Activated CD8-positive, alpha-beta memory T cell treated with anti-CD3 and anti-CD28 coated beads, Interleukin-2, amount 50 U/mL, for 24 hours (primary cell): Measurements from ENCODE around the gene F13A1.

Source experiments
- DNase-seq: peaks from one replicate; pipeline ENCODE4 v3.0.0-alpha.2; 2020; ENCODE audit errors: extremely low read depth

The F13A1 gene

DNA sequence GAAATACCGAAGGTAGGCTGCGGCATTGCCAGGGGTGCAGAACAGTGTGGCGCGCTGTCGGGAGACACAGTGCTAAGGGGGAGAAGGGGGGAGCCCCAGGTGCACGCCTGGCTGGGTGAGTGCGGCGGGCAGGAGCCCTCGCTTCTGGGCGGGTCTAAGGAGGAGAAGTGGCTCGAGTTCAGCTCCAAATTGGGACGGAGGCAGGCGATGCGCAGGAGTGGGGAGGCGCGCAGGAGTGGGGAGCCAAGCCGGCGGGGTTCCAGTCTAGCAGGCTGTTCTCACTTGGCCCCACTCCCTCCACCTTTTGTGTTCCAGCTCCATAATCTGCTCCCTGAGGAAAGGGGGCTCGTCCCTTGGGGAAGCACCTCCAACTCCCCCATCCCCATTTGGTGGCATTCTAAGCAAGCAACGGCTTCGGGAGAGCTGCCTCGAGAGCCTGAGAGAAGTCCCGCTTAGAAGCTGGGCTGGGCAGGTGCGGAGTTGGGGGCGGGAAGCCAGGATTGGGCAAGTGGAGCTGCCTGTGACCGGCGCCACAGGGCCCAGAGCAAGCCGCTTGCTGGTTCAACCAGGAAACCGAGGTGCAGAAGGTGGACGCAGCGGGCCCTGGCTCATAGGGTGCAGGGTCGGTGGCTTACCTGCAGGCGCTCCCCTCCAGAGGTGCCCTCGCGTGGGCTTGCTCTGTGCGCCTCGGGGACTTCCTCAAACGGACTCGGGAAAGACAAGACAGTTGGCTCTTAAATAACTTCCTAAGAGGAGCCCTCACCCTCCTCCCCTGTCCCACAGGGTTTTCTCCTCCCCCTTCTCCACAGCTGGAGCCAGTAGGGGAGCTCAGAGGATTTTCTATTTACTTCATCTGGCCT lies at the start of gene F13A1:
Gene F13A1 (minus strand): TSS at position 711 of the 860 bp plus-strand sequence. CDS start 1,998 bp downstream, outside the sequence.
- DNase-seq, result no peak

DNA sequence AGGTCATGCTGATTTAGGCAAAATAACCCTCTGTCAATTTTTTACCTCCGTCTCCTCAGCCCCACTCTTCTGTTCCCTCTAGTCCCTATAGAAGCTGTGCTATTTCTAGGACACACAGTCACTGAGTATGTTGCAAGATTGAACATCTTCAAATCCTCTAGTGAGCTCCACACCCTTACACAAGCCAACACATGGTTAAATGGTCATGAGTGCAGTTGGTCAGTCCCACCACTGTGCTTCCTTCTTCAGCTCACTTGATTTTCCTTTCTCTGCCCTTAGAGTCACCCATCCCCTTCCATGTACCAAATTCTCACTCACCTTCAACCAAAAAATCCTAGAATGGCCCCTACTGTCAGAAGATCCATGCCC lies 48.2 kb upstream of the F13A1 start:
- no peak for DNase-seq

- DNase-seq, result no peak
Observed at GRCh38 chr6:6368040-6368683, 47.7 kb upstream of the F13A1 start.

DNA sequence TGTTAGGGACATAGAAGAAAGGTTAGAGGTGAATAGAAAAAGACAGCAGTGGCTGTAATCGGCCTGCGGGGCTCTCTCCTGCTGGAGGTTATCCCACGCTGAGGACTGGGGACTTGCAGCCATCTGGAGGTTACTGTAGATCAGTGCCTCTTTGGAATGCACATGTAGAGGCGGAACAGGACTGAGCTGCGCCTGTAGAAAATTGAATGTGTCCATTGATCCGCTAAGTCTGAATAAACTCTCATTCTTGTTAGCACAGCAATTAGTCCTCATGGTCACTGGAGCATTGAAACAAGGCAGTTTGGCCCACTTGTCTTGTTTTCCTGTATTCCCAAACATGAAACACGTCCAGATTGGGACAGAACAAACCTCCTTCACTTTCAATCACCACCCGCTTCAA lies 46.3 kb upstream of the F13A1 start:
- DNase-seq, result no peak

DNA sequence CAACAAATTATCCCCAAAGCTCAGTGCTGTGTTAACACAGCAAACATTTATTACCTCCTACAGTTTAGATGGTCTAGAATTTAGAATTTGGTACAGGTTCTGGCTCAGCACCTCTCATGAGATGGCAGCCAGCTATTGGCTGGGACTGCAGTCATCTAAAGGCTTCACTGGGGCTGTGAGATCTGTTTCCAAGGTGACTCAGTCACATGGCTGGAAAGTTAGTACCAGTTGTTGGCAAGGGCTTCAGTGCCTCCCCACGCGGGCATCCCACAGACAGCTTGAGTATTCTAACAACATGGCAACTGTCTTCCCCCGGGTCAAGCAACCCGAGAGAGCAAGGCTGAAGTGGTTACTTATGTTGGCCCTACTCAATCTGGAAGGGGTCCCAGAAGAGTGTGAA lies 44.8 kb upstream of the F13A1 start:
- DNase-seq, result no peak

DNA sequence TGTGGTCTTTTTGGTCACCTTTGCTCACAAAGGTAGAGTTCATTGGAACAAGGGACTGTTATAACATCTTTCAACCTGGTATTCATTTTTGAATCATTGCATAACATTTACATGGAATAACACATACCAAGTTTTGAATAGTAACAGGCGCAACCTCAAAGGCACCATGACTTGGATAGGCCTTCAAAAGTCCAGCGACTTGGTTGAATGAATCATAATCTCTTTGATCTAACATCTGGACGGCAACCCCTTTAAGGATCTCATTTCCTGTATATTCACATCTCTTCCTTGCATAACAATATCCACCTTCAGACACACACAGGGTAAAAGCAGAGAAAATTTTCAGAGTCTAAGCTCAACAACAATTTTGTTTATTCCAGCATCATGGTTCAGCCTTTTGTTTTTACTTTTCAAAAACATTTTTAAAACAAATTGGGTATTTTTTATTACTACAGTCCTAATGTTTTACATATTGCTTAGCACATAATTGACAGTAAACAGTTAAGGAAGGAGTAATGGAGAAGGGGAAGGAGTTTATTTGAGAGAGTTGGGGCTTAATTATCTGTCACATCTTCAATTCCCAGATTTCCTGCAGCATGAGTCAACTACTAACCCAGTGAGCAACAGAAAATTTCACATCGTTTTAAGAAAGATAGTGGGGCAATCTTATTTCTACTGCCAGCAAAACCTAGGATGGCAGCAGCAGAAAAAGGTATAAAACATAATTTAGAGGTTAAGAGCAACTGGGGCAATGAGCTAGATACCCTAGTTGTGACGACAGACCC lies 41.8 kb upstream of the F13A1 start:
- DNase-seq, result no peak

GRCh38 chr6:6357530-6357929 lies 37.1 kb upstream of the F13A1 start:
- DNase-seq, result no peak

DNA sequence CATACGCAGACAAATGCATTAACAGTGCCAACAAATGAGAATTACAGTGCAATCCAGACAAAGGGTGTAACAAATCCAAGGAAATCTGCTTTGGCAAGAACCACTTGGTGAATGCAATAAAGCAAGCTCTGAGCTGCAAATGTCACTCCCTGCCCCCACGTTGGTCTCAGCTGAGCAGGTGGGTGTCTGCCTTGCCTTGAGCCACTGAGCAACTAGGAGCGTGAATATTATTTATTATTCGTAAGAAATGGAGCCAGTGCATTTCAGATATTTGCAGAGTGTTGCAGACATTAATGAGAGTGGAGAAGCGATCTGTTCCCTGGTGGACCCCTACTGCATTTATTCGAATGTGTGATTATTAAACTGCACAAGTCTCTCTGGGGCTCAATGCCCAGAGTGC lies 36.6 kb upstream of the F13A1 start:
- no peak for DNase-seq

DNA sequence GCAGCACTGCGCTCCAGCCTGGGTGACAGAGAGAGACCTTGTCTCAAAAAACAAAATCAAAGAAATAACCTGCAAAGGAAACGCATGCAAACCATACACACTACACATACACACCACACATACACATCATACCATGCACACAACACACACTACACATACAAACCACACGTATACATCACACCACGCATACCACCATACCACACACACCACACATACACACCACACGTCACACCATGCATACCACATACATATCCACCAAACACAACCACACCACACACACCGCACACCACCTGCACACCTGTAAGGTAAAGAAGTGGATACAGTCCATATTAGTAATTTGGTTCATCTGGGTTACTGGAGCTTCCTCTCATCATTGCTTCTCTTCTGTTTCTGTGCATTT lies 32.3 kb upstream of the F13A1 start:
- no peak for DNase-seq

GRCh38 chr6:6351511-6352025 lies 31.1 kb upstream of the F13A1 start:
- no peak for DNase-seq

DNA sequence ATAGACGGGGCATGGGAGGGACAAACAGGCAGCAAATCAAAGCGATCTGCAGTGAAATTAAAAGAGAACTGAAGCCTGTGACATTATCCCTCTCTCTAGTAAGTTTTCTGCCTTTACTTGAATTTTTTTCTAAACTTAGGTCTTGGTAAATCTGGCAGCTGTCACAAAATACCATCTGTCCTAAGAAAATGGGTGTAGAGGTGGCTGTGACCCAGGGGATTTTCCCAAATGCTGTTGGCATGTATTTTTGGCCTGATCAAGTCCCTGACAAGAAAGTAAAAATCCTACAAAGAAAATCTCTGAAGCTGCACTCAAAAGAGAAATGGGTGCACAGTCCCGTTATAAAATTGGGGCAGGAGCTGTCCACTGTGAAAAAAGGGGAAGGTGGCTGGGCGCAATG lies 30.2 kb upstream of the F13A1 start:
- no peak for DNase-seq

GRCh38 chr6:6348256-6348655 lies 27.8 kb upstream of the F13A1 start:
- no peak for DNase-seq

DNA sequence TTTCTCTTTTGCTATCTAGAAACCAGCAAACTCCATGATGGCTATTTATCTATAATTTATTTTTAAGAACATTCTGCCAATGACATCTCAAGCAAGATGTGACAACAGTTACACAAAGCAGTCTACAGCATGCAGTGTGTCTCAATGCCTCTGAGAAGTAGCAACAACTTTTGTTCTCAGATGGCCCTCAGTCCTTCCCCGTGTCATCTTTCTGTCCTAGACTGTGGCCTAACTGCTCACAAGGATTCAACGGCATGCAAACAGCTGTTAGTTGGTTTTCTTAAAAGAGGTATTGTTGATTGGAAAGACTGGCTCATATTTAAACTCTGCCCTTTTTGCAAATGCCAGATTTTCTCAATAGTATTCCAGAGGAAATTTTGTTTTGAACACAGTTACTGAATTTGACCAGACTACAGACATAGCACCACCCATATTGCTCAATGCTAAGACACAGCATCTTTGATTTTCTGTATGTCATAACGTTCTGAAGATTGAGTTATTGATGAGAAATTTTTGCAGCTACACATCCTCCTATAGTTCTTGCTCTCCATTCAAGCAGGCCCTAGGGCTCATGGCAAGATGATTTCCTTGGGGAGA lies 26.1 kb upstream of the F13A1 start:
- no peak for DNase-seq

DNA sequence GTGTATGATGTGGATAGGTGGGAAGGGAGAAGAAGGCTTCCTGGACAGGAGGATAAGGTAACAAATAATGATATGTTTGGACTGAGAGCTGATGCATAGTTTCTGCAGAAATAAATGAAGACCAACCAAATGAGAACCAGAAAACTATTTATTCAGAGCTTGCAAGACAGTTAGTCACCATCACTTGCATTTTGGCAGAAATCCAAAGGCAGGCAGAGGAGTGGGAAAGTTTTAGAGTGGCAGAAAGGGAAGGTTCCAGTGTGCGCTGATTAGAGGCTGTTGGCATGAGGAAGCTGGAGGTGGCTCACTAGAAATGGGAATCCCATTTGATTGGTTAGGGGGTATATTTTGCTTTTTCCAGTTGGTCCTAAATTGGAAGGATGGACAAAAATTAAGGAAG lies 13.0 kb upstream of the F13A1 start:
- no peak for DNase-seq

DNA sequence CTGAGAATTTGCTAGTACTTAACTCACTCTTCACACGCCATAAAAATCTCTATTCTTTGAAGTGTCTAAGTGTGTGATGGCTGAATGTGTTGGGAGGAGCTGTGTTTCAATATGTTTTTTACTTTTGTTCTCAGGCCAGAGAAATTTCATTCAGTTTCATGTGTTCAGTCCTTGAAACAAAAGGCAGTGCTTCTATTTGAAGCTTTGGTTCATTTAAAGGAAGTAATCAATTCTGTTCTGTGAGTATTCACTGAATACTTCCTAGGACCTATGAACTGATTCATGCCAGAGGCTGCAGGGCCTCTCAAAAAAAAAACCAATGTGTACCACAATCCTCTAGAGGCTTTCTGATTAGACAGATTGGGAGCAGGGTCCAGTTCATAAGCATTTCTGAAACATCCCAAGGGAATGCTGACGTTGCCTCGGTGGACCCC lies 12.4 kb upstream of the F13A1 start:
- no peak for DNase-seq

DNA sequence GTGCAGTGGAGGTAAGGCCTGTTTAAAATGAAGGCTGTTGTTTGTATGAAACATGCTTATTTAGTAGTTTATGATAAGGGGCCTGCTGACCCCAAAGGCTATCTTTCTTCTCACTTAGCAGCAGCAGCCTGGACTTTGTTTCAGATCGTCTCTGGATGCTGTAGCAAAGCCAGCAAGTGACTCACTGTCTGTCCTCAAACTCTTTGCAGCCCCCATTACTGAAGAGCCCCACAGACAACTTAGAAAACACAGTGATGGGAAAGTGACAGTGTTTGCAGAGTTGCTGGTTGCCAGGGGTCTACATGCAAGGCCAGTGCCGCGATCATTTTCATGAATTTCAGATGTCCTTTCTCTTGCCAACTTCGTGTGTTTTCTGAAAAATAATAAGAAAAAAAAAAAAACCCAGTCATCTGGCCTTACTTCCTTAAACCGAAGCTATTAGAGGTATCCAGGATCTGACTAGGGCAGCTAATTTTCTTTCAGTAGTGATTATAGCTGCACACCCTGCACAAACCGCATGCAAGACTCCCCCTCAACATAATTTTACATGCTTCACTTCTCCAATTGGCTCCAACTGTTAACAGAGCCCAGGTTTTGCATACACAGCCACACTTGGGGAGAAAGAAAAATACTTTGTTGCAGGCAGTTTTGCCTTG lies 11.6 kb upstream of the F13A1 start:
- no peak for DNase-seq

DNA sequence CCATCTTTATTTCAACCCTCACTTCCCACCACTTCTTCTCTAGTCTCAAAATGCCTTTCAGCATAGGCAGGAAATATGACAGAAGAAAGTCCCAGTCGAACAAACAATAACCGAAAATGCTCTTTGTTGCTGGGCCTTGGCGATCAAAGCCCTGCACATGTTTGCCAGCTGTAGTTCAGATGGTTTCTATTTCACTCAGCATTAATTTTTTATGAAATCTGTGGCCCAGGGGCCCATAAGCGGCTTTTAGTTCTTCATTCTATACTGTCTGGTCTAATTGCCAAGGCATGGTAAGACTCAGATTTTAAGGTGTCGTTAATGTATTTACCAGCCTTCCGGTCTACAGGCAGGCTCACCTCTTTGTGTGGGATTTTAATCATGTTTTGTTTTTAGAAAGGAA lies 10.9 kb upstream of the F13A1 start:
- no peak for DNase-seq

GRCh38 chr6:6330407-6330806 lies 9.9 kb upstream of the F13A1 start:
- DNase-seq, result no peak

DNA sequence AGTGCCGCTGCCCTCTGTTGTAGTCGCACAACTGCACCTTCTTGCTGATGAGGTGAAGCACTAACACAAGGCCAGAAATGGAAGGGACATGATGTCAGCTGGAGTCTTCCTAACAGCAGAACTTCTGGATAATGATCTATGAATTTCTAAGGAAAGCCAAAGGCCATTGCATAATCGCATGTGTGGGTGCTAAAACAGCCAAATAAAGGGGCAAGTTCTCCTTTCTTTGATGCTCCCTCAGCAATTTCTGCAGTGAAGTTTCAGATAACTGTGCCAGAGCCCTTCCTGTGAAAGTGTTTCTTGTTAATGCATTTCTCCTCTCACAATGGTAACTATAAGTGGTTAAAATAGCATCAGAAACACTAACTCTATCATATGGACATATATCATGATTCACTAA lies 8.0 kb upstream of the F13A1 start:
- DNase-seq, result no peak

- DNase-seq, result no peak
Observed at GRCh38 chr6:6323352-6323751, 2.9 kb upstream of the F13A1 start.

- no peak for DNase-seq
Observed at GRCh38 chr6:6320901-6321300, 439 bp upstream of the F13A1 start.
